GM18511 (cell line): ENCODE data around the gene CALN1.
"Not testable (repeated sequence)": the region's sequence is repeated elsewhere in the genome, so short reads cannot be mapped to it uniquely, and the experiment has no call there.

ENCODE experiments used
- ATAC-seq: cut with Tn5 transposase; IDR thresholded peaks from one replicate; pipeline ENCODE4 v1.9.1; 2021; ENCODE audit warnings: mild to moderate bottlenecking, moderate library complexity; ENCODE audit not compliant: unreplicated experiment

The CALN1 gene

DNA sequence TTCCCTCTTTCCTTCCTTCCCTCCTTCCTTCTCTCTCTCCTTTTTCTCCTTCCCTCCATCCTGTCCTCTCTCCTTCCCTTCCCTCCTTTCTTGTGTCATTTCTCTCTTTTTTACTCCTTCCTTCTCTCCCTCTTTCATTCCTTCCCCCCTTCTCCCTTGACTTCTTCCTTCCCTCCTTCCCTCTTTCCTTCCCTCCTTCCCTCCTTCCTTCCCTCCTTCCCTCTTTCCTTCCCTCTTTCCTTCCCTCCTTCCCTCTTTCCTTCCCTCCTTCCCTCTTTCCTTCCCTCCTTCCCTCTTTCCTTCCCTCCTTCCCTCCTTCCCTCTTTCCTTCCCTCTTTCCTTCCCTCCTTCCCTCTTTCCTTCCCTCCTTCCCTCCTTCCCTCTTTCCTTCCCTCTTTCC, 203.1 kb downstream of the CALN1 start:
- ATAC-seq: not testable (repeated sequence)

DNA sequence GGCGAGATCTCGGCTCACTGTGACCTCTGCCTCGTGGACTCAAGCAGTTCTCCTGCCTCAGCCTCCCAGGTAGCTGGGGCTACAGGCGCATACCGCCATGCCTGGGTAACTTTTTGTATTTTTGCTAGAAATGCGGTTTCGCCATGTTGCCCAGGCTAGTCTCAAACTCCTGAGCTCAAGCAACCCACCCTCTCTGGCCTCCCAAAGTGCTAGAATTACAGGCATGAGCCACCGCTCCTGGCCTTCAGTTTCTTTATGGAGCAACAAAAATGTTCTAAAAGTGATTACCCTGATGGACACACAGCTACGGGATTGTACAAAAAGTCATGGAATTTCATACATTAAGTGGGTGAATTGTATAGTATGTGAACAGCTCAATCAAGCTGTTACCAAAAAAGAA, 216.0 kb downstream of the CALN1 start:
- ATAC-seq: no peak

DNA sequence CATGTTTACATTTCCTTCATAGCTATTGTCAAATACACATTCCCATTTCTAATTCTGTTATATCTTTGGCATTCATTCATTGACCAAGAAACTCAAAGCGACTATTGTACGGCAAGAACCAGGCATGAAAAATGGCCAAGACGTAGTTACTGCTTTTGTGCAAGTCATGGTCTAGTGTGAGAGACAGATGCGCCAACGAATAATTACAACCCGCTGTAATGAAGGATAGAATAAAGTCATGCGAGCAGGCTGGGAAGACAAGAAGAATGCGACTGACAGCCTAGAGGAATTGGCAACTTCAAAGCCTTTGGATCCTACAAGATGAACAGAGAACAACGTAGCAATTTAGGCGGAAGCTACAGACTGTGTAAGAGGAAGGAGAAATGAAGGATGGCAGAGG, 221.2 kb downstream of the CALN1 start:
- ATAC-seq: no peak

DNA sequence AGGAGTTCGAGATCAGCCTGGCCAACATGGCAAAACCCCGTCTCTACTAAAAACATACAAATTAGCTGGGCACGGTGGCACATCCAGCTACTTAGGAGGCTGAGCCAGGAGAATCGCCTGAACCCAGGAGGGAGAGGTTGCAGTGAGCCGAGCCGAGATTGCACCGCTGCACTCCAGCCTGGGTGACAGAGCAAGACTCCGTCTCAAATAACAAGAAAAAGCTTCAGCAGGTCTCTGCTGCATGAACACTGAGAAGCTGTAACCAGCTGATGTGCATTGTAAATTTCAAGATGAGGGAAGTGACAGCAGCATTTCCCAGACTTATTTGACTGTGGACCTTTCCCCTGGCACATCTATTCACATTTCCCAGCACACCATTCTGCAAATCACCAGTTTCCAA, 222.0 kb downstream of the CALN1 start:
- ATAC-seq: no peak

DNA sequence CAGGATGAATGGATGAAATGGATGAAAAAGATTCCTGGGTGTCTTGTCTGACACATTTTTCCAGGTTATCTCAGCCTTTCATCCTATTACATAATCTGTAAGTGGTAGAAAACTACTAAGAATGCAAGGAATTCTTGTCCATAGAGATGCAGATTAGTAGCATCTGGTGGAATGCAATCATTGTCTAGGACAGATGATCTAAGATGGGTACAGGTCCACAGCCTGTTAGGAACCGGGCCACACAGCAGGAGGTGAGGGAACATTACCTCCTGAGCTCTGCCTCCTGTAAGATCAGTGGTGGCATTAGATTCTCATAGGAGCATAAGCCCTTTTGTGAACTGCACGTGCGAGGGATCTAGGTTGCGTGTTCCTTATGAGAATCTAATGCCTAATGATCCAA, 225.0 kb downstream of the CALN1 start:
- ATAC-seq: no peak

DNA sequence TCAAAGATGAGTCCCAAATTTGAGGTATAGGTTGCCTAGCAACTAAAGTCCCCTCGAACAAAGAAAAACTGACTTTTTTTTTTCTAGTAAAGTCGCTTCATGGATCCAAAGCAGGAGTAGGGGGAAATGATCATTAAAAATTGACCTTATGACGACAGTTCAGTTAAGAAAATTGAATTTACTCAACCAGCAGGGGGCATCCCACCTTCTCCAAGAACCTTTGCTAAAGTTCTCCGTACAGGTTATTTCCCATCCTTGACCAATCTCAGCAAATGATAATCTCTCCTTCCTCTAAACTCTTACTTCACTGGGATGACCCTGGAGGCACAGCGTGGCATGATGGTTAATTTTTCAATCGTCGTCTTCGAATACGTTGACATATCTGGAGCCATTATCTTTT, 228.3 kb downstream of the CALN1 start:
- ATAC-seq: no peak

DNA sequence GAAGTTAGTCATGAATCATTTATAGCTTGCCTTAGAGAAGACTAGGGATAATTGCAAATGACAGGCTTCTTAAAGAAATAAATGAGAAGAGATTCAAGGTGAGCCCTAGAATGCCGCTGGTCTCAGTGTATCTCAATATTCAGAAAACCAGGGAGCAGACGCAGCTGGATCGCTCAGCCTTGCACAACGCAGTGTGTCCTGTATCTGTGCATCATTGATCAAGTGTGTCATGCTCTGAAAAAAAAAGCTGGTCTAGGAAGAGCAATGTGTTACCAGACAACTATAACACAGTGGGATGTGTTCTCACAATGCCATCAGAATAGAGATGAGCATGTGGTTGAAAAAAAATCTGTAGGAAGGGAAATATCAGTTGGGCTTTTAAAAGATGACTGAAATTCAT, 230.1 kb downstream of the CALN1 start:
- ATAC-seq: no peak

DNA sequence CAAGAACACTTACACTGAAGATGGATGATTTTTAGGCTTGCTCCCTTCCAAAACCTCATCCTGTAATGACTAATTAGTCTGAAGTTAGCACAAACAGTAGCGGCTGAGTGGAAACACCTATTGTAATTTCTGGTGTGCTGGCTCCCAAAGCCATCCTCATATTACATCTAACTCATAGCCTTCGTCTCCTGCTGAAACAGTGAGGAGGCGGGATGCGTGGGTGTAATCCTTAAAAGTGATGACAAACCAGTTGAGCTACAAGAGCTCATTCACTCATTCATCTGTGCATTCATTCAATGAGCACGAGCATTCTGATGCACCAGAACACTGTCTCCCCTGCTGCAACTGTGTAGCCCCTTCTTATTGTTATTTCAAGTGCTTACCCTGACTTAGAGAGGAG, 235.3 kb downstream of the CALN1 start:
- no peak for ATAC-seq

DNA sequence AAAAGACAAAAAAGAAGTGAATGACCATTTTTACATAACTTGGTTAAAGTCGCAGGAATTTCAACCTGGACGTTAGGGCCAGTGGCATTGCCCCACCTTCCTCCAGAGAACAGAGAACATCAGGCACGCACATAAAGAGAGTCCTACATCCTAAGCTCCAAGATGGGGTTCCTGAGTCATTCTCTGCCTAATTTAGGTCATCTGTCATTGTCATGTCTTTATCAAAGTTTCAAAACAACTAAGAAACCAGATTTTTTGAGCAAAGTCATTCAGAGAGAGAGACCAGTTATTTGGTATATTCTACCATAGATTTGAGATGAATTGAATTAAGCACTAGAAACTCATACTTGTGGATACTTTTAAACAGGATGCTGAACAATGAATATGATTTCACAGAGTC, 241.7 kb downstream of the CALN1 start:
- ATAC-seq: no peak

DNA sequence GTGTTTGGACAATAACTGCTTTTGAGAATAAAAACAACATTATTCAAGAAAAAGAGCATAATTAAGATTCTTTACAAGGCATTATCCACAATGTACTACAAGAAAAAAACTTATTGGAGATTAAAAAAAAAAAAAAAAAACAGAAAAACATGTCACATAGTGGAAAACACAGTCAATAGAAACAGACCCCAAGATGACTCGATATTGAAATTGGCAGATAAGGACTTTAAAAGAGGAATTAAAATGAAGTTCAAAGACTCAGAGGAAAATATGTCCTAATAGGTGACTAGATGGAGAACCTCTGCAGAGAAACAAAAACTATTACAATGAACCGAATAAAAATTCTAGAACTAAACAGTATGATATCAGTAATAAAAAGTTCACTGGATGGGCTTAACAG, 248.9 kb downstream of the CALN1 start:
- ATAC-seq: no peak

DNA sequence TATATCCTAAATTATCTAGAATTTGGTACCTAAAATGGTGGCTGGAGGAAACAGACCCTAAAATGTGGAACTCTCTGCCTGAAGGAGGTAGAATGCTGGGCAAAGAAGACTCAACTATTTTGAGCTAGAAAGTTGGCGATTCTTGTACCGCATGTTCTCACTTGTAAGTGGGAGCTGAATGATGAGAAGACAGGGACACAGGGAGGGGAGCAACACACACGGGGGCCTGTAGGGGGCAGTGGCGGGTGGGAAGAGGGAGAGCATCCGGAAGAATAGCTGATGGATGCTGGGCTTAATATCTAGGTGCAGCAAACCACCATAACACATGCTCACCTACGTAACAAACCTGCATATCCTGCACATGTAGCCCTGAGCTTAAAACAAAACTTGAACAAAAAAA, 250.6 kb downstream of the CALN1 start:
- ATAC-seq: no peak

DNA sequence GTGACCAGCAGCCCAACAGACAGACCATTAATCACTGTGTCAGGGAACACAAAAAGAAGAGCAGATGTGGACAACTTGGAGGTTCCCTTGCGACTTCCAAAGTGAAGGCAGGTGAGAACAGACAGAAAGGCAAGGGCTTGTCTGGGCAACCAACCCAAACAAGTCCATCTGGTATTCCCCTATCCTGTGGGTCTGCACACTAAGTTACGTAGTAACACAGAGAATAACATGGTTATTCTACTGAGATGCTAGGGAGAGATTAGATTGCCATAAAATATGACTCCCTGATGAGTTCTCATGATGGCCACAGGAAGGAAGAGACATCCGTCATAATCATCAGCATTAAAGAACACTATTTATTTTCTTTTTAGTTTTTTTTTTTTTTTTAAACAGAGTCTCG, 252.2 kb downstream of the CALN1 start:
- no peak for ATAC-seq

DNA sequence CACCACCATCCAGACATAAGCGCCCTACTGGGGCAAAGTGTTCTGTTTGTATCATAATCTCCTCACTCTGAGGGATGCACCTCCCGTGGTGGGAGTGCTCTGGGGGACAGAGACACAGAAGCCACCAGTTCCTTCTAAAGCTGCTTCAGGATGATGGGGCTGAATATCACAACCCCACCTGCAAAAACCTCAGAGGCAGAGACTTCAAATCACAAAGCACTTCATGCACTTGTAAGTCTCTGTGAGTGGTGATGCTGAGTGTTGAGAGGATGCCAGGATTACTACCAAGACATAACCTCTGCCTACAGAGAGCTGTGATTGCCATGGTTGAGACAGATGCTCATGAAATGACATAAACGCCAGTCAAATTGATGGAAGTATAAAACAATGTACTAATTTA, 255.5 kb downstream of the CALN1 start:
- no peak for ATAC-seq

DNA sequence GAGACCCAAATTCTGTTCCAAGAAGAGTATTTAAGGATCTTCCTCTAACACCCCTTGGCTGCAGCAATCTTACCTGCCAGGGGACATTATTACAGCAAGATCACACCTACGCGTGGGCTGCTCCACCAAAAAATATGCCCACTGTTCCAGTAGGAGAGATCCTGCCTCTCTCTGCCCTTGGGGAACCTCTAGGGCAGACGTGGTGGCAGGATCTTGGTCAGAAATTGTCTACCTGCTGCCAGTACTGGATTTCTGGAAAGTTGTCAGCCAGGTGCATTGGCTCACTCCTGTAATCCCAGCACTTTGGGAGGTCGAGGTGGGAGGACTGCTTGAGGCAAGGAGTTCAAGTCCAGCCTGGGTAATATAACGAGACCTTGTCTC, 259.0 kb downstream of the CALN1 start:
- ATAC-seq: no peak

DNA sequence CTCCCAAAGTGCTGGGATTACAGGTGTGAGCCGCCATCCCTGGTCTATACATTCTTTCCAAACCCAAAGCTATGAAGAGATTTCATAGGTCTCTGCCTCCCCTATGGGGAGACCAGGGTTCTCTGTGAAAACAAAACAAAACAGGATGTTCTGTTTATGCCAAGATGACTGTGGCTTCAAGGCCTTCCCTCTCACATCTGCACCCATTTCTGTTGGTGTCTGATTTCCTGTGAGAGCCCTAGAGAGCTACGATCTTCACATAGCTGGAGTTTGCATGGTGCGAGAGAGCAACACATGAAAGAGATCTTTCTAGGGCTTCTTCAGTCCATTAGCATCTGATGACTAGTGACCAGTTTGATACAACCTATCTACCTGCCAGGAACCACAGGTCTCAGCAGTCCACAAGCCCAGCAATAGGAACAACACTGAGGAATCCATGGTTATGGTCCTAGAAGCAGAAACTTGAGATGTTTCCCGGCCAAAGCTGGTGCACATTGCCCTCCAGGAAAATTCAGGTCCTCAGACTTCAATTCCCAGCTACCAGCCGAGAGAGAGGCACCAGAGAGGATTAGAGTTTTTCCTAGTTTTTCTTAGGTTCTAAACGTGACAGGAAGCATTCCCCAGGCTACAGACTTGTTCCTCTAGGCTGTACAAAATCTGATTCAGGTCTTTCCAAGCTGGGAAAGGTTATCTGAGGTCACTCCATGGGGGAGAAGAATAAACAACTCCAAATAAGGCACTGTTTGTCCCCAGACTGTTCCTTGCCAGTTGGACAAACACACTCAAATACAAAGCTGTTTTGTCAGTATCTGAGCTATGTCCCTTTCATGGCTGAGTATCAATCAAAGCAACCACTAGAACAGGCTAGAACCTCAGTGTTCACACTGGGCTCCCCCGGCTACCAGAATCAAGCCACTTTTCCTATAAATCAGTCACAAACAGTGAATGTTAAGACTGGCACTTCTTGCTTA, 259.7 kb downstream of the CALN1 start:
- ATAC-seq: no peak

DNA sequence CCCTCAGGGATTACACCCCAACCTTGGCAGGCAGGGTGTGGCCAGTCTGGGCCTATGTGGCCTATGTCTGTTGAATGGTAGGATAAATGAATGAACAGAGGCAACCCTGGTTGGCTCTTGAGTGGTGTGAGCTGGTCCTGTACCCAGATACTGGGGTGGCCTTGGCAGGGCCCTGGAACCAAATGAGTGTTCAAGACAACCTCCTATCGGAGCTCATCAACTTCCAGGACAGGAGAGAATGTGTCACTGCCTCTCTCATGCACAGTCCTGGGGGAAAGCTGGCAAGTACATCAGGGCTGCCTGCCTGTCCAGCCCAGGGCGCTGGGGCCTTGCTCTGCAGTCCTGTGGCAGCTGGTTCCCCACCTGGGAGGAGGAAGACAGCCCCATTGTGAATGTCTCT, 271.6 kb downstream of the CALN1 start:
- no peak for ATAC-seq

DNA sequence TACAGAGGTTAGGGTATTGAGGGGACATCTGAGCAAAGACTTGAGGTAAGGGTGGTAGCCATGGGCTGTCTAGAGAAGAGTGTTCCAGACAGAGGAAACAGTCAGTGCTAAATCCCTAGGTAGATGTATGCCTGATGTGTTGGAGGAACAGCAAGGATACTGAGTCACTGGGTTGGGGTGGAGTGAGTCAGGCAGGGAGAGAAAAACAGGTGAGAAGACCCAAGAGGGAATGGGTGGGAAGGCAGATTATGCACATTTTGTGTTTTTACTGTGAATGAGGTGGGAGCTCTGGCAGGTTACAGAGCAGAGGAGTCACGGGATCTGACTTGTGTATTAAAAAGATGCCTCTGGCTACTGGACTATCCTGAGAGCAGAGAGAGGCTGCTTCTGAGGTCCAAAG, 285.0 kb downstream of the CALN1 start:
- no peak for ATAC-seq

DNA sequence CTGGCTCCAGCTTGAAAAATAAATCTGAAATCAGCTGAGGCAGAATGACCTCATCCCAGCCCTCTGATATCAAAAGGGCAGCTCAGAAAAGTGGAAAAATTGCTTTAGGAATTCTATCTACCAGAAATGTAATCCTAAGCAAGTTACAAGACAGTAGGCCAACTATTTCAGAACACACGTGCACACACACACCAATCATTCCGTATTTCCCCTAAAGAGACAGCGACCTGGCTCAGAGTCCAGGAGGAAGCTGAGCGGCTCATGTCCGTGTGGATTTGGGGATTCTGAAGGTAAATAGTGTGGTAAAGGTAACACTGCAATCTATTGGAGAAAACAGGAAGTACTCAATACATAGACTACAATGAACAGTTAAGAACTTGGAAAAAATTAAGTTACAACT, 288.2 kb downstream of the CALN1 start:
- ATAC-seq: no peak

DNA sequence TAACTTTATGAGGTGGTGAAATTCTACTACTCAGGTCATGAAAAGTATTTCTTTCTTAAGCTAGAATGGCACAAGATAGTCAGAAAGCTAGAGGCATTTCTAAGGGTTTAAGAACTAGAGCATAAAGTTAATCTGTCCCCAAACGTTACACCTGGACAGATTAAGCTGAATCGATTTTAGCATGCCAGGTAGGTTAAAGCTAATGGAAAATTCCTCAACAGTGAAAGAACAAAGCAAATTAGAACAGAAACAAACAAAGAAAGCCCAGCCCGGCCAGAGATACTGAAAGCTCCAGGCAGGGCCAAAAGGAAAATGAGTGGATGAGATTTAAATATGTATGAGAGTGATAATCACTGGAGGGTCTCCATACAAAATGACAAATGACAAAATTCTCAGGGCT, 293.8 kb downstream of the CALN1 start:
- ATAC-seq: no peak

DNA sequence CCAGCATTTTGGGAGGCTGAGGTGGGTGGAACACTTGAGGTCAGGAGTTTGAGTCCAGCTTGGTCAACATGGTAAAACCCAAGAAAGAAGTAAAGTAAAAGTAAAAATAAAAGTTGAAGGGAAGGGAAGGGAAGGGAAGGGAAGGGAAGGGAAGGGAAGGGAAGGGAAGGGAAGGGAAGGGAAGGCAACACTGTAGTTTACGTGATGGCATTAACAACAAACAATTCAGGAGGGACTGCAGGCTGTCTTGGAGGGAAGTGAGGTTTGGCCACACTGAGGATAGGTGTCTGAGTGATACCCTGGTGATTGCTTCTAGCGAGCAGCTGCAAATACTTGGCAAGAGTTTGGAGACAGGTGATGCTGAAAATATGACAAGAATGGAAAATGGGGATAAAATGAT, 298.0 kb downstream of the CALN1 start:
- no peak for ATAC-seq

DNA sequence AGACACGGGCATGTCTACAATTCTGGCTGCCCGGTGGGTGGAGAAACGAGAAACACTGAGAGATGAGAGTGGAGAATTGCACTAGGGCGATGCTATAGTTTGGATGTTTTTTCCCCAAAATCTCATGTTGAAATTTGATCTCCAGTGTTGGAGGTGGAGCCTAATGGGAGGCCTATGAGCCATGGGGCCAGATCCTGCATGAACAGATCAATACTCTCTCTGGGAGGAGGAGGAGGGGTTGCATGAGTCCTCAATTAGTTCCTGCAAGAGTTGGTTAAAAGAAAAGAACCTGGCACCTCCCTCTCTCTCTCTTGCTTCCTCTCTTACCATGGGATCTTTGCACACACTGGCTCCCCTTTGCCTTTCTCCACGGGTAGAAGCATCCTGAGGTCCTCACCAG, 299.1 kb downstream of the CALN1 start:
- ATAC-seq: no peak

DNA sequence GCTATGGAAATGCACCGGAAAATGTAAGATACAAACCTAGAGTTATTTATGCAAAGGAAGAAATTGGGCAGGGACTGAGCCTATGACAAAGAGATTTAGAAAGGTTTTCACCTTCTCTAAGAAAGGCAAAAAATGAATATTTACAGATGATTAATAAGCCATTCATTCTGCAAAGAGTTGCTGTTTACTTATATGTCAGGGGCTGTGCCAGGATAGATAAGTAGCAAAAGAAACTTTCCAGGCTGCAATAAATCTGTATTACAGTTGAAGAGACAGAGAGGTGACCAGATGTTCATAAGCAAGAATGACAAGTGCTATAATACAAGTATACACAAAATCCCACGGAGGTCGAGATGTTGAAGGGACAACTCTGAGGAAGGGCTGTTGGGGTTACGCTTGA, 299.6 kb downstream of the CALN1 start:
- ATAC-seq: no peak

DNA sequence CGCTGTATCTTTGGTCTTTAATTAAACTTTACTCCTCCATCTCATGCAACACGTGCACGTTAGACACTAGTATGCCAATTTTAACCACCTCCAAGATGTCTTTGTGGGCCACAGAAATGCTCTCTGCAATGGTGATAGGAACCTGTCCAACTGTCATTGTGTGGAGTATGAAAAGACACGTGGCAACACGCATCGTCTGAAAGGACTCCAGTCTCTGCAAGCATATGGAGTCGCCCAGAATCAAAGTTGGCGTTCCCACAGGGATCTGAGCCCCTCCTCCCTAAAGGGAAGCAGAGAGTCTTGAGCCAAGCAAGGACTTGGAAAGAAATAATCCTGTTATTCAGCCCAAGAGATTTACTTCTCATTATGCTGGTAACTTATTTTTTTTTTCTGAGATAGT, 301.1 kb downstream of the CALN1 start:
- no peak for ATAC-seq
